ENCODE results near the gene STX4. TPM values are rescaled to one million over a fixed set of nuclear protein-coding genes. Genes with fewer than 3 reads are reported as not detected.

Gene STX4
- total RNA-seq, 1 experiment from 2014 or later, result 66.7 TPM

GRCh38 chr16:31087481-31087880 is 54.1 kb downstream of the STX4 start:
- no peak for DNase-seq (ENCODE audit: unreplicated experiment)
- TF ChIP-seq CTCF (IDR thresholded peaks at IDR 0.05; ENCODE audit: unreplicated experiment), result no peak
- Mint-ChIP-seq H3K36me3 (ENCODE audit: insufficient read depth, unreplicated experiment) (peaks cover 19% of the 10 kb centered on the region), H3K9me3 (ENCODE audit: unreplicated experiment) (no peaks in the 10 kb centered on the region), H3K4me1 (ENCODE audit: insufficient read depth, unreplicated experiment) (peaks cover 5% of the 10 kb centered on the region), H3K27me3 (ENCODE audit: insufficient read depth, unreplicated experiment) (no peaks in the 10 kb centered on the region), H3K27ac (ENCODE audit: low read depth, unreplicated experiment) (no peak overlapping the region), H3K4me3 (ENCODE audit: unreplicated experiment) (no peak overlapping the region)
- no TSS peak for BruUV-seq (replicated peaks)
- POLR2A ChIA-PET, result no interaction called here
- intact Hi-C loops (cut with micrococcal nuclease), result no loop called here
- CTCF ChIA-PET, result interaction anchor here (0.6 kb wide), 1 partner anchor 64 kb away, joined by 3 read pairs; no protein-coding TSS in a partner anchor

- Mint-ChIP-seq H3K27ac (ENCODE audit: low read depth, unreplicated experiment) (no peak overlapping the region), H3K4me3 (ENCODE audit: unreplicated experiment) (no peak overlapping the region), H3K36me3 (ENCODE audit: insufficient read depth, unreplicated experiment) (peaks cover 22% of the 10 kb centered on the region), H3K9me3 (ENCODE audit: unreplicated experiment) (no peaks in the 10 kb centered on the region), H3K4me1 (ENCODE audit: insufficient read depth, unreplicated experiment) (peaks cover 5% of the 10 kb centered on the region), H3K27me3 (ENCODE audit: insufficient read depth, unreplicated experiment) (no peaks in the 10 kb centered on the region)
- no peak for DNase-seq (ENCODE audit: unreplicated experiment)
- ChIA-PET POLR2A (no interaction called here), CTCF (interaction anchor here (0.6 kb wide), 1 partner anchor 98 kb away, joined by 3 read pairs; no protein-coding TSS in a partner anchor)
- BruUV-seq (replicated peaks), result no TSS peak
- no peak for TF ChIP-seq CTCF (IDR thresholded peaks at IDR 0.05; ENCODE audit: unreplicated experiment)
- intact Hi-C loops (cut with micrococcal nuclease), result no loop called here
Measured at GRCh38 chr16:31087971-31088370, 54.6 kb downstream of the STX4 start.

- ChIA-PET POLR2A (interaction anchor here (0.8 to 1.7 kb wide), 2 partner anchors 15 to 29 kb away, joined by 3 to 5 read pairs; partner anchors contain the start of genes KAT8, ZNF646 and ZNF668), CTCF (interaction anchor here (0.6 kb wide), 1 partner anchor 98 kb away, joined by 3 read pairs; no protein-coding TSS in a partner anchor)
- H3K9me3 Mint-ChIP-seq (ENCODE audit: unreplicated experiment), result no peaks in the 10 kb centered on the region
- no peaks in the 10 kb centered on the region for H3K27me3 Mint-ChIP-seq (ENCODE audit: insufficient read depth, unreplicated experiment)
- H3K36me3 Mint-ChIP-seq (ENCODE audit: insufficient read depth, unreplicated experiment), result peaks cover 22% of the 10 kb centered on the region
- no peak within 1 kb of the TSS for H3K4me3 Mint-ChIP-seq (ENCODE audit: unreplicated experiment)
- H3K4me1 Mint-ChIP-seq (ENCODE audit: insufficient read depth, unreplicated experiment), result peaks cover 5% of the 10 kb centered on the region
- DNase-seq (ENCODE audit: unreplicated experiment), result no peak
- TF ChIP-seq CTCF (IDR thresholded peaks at IDR 0.05; ENCODE audit: unreplicated experiment), result no peak
- no peak within 1 kb of the TSS for H3K27ac Mint-ChIP-seq (ENCODE audit: low read depth, unreplicated experiment)
- no TSS peak for BruUV-seq (replicated peaks)
- intact Hi-C loops (cut with micrococcal nuclease), result no loop called here
Measured at GRCh38 chr16:31088459-31089183, 55.3 kb downstream of the STX4 start, which contains the start of gene PRSS53. Gene PRSS53, minus strand, starts transcription at chr16:31088943. Its CDS starts 134 bp downstream, at chr16:31088809.

DNA sequence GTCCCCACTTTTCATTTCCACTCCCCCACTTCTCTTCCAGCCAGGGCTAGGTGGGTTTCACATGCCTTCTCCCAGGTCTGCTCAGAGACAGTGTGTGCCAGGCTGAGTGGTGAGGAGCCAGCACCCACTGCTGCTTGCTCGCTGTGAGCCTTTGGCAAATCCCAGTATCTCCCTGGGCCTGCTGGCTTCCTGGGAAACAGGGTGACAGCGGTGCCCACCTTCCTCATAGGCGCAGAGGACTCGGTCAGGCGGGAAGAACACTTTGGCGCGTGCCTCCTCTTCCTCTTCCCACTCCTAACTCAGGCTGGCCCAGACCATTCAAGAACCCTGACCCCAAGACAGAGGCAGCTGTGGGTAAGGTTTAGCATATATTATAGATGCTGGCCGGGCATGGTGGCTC is 55.8 kb downstream of the STX4 start:
- Mint-ChIP-seq H3K27ac (ENCODE audit: low read depth, unreplicated experiment) (no peak overlapping the region), H3K27me3 (ENCODE audit: insufficient read depth, unreplicated experiment) (no peaks in the 10 kb centered on the region), H3K9me3 (ENCODE audit: unreplicated experiment) (no peaks in the 10 kb centered on the region), H3K36me3 (ENCODE audit: insufficient read depth, unreplicated experiment) (peaks cover 19% of the 10 kb centered on the region), H3K4me1 (ENCODE audit: insufficient read depth, unreplicated experiment) (peaks cover 5% of the 10 kb centered on the region), H3K4me3 (ENCODE audit: unreplicated experiment) (no peak overlapping the region)
- CTCF ChIA-PET, result interaction anchor here (0.5 to 0.6 kb wide), 2 partner anchors 152 to 355 kb away, joined by 3 to 4 read pairs; no protein-coding TSS in a partner anchor
- TF ChIP-seq CTCF (IDR thresholded peaks at IDR 0.05; ENCODE audit: unreplicated experiment), result no peak
- intact Hi-C loops (cut with micrococcal nuclease), result no loop called here
- BruUV-seq (replicated peaks), result no TSS peak
- POLR2A ChIA-PET, result interaction anchor here (0.8 to 1.7 kb wide), 2 partner anchors 15 to 28 kb away, joined by 3 to 5 read pairs; partner anchors contain the start of genes KAT8, ZNF646 and ZNF668
- no peak for DNase-seq (ENCODE audit: unreplicated experiment)

Other genes with a start within 250 kb of the STX4 start
- 10.9 and 14.1 TPM in 2 replicates for gene ZNF629, start 246.4 kb upstream of the STX4 start, total RNA-seq (2022)
- gene BCL7C, start 139.5 kb upstream of the STX4 start, total RNA-seq (2022), result 32.0 and 33.9 TPM in 2 replicates
- gene CTF1, start 136.9 kb upstream of the STX4 start, total RNA-seq (2022), result 3.6 and 4.1 TPM in 2 replicates
- gene FBXL19, start 110.0 kb upstream of the STX4 start, total RNA-seq (2022), result 18.0 and 23.4 TPM in 2 replicates
- 16.2 and 21.2 TPM in 2 replicates for gene ORAI3, start 84.5 kb upstream of the STX4 start, total RNA-seq (2022)
- 15.0 and 15.8 TPM in 2 replicates for gene SETD1A, start 75.8 kb upstream of the STX4 start, total RNA-seq (2022)
- gene HSD3B7, start 48.4 kb upstream of the STX4 start, total RNA-seq (2022), result 5.0 and 5.3 TPM in 2 replicates
- gene STX1B, start 22.9 kb upstream of the STX4 start, total RNA-seq (2022), result 0.42 and 0.91 TPM in 2 replicates
- 11.9 and 15.1 TPM in 2 replicates for gene ZNF668, start 40.7 kb downstream of the STX4 start, total RNA-seq (2022)
- 12.6 and 15.2 TPM in 2 replicates for gene ZNF646, start 40.9 kb downstream of the STX4 start, total RNA-seq (2022)
- gene PRSS53, start 55.4 kb downstream of the STX4 start, total RNA-seq (2022), result 4.4 and 5.5 TPM in 2 replicates
- 64.7 and 66.3 TPM in 2 replicates for gene VKORC1, start 61.2 kb downstream of the STX4 start, total RNA-seq (2022)
- 31.7 and 41.0 TPM in 2 replicates for gene BCKDK, start 74.8 kb downstream of the STX4 start, total RNA-seq (2022)
- gene KAT8, start 84.1 kb downstream of the STX4 start, total RNA-seq (2022), result 42.0 and 45.8 TPM in 2 replicates
- gene PRSS8, start 102.2 kb downstream of the STX4 start, total RNA-seq (2022), result 24.6 and 32.6 TPM in 2 replicates
- gene PRSS36, start 116.5 kb downstream of the STX4 start, total RNA-seq (2022), result 0.49 and 1.0 TPM in 2 replicates
- 451 and 481 TPM in 2 replicates for gene FUS, start 146.6 kb downstream of the STX4 start, total RNA-seq (2022)
- 0.47 and 0.76 TPM in 2 replicates for gene PYCARD, start 169.2 kb downstream of the STX4 start, total RNA-seq (2022)
- gene TRIM72, start 180.6 kb downstream of the STX4 start, total RNA-seq (2022), result not detected in 2 replicates
- not detected in 2 replicates for gene PYDC1, start 183.6 kb downstream of the STX4 start, total RNA-seq (2022)
- 0.76 TPM in 1 of 2 replicates, not detected in the other for gene ITGAM, start 226.4 kb downstream of the STX4 start, total RNA-seq (2022)